MM.1S (cell line): ENCODE measurements around the gene MRTFA.

Experiments
- DNase-seq: peaks from one replicate; pipeline ENCODE4 v3.0.0-alpha.2; 2015
- H2AFZ ChIP-seq: fragments of 300-600 bp; sonication (generic); 2 replicates; pipeline ENCODE4 v1.6.0; 2016; ENCODE audit warnings: antibody characterized with exemption, low read length
- H3F3A ChIP-seq: fragments of 300-600 bp; sonication (generic); 2 replicates; pipeline ENCODE4 v1.6.1; 2016; ENCODE audit warnings: mild to moderate bottlenecking, antibody characterized with exemption, low read length, moderate library complexity, mixed read lengths; ENCODE audit not compliant: insufficient read depth
- H3K27ac ChIP-seq: fragments of 300-600 bp; sonication (generic); 2 replicates; pipeline ENCODE4 v1.5.1; 2016; ENCODE audit warnings: mild to moderate bottlenecking, low read length
- H3K27me3 ChIP-seq: fragments of 300-600 bp; sonication (generic); replicated peaks from 2 replicates; pipeline ENCODE4 v1.6.0; 2016; ENCODE audit warnings: low read length; ENCODE audit not compliant: insufficient read depth
- H3K36me3 ChIP-seq: fragments of 300-600 bp; sonication (generic); replicated peaks from 2 replicates; pipeline ENCODE4 v1.6.1; 2016; ENCODE audit warnings: mild to moderate bottlenecking, low read length, mixed read lengths; ENCODE audit not compliant: insufficient read depth
- H3K4me1 ChIP-seq: fragments of 300-600 bp; sonication (generic); 2 replicates; pipeline ENCODE4 v1.6.1; 2016; ENCODE audit warnings: low read length, mixed read lengths
- H3K4me2 ChIP-seq: fragments of 300-600 bp; sonication (generic); 2 replicates; pipeline ENCODE4 v1.6.0; 2016; ENCODE audit warnings: low read depth, low read length
- H3K4me3 ChIP-seq: fragments of 300-600 bp; sonication (generic); 2 replicates; pipeline ENCODE4 v1.5.1; 2016; ENCODE audit warnings: low read length, mixed read lengths
- H3K79me2 ChIP-seq: fragments of 300-600 bp; sonication (generic); 2 replicates; pipeline ENCODE4 v1.6.1; 2016; ENCODE audit warnings: mixed run types, low read length, mixed read lengths
- H3K9ac ChIP-seq: fragments of 300-600 bp; sonication (generic); 2 replicates; pipeline ENCODE4 v1.6.1; 2016; ENCODE audit warnings: low read length, mixed read lengths
- H3K9me2 ChIP-seq: fragments of 300-600 bp; sonication (generic); replicated peaks from 2 replicates; pipeline ENCODE4 v1.6.1; 2016; ENCODE audit warnings: mild to moderate bottlenecking, low read length, mixed read lengths; ENCODE audit not compliant: insufficient read depth
- H3K9me3 ChIP-seq: fragments of 300-600 bp; sonication (generic); replicated peaks from 2 replicates; pipeline ENCODE4 v1.6.1; 2016; ENCODE audit warnings: mild to moderate bottlenecking, low read length, mixed read lengths; ENCODE audit not compliant: insufficient read depth
- H4K20me1 ChIP-seq: fragments of 300-600 bp; sonication (generic); 2 replicates; pipeline ENCODE4 v1.6.1; 2016; ENCODE audit warnings: mild to moderate bottlenecking, low read length, moderate library complexity, mixed read lengths; ENCODE audit not compliant: insufficient read depth
- CTCF ChIP-seq: fragments of 300-600 bp; sonication (generic); IDR thresholded peaks from 2 replicates; pipeline ENCODE4 v1.5.1; 2016; ENCODE audit warnings: antibody characterized with exemption, low read length, mixed read lengths
- EZH2 ChIP-seq: fragments of 300-600 bp; sonication (generic); optimal IDR thresholded peaks from 2 replicates; pipeline ENCODE3; 2017; ENCODE audit warnings: low read depth, mild to moderate bottlenecking, antibody characterized with exemption, low read length, mixed read lengths
- EZH2phosphoT487 ChIP-seq: fragments of 300-600 bp; sonication (generic); IDR thresholded peaks from 2 replicates; pipeline ENCODE4 v1.6.1; 2018; ENCODE audit warnings: antibody characterized with exemption, low read length

MRTFA gene

DNA sequence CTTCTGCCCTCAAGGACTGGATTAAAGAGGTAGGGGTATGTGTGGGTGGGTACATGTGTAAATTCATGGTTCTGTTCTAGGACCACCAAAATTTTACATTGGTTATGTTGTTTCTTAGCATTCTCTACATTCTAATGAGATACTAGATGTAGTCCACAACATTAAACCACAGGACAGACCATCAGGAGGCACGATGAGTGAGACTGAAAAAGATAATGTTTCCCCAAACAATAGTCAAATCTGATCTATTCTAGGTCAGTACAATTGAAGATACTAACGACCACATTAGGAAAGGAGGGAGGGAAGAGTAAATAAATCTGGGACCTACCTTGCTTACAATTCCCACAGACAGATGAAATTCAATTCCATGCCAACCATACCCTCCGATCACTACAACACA is 42.2 kb downstream of the MRTFA start:
- Histone ChIP-seq H3K9ac (no peak overlapping the region), H3K27ac (no peak overlapping the region), H3K27me3 (no peaks in the 10 kb centered on the region), H3K79me2 (peaks cover 67% of the 10 kb centered on the region), H3K4me1 (peaks cover 15% of the 10 kb centered on the region; the same call in 1 of the 2 replicates), H4K20me1 (no peaks in the 10 kb centered on the region), H3K9me3 (no peaks in the 10 kb centered on the region), H3K36me3 (no peaks in the 10 kb centered on the region), H3K9me2 (no peaks in the 10 kb centered on the region), H3K4me3 (no peak overlapping the region), H2AFZ (no peak overlapping the region), H3K4me2 (no peak overlapping the region), H3F3A (no peaks in the 10 kb centered on the region)
- no peak for DNase-seq
- TF ChIP-seq EZH2: no peak
- no peak for TF ChIP-seq EZH2phosphoT487

DNA sequence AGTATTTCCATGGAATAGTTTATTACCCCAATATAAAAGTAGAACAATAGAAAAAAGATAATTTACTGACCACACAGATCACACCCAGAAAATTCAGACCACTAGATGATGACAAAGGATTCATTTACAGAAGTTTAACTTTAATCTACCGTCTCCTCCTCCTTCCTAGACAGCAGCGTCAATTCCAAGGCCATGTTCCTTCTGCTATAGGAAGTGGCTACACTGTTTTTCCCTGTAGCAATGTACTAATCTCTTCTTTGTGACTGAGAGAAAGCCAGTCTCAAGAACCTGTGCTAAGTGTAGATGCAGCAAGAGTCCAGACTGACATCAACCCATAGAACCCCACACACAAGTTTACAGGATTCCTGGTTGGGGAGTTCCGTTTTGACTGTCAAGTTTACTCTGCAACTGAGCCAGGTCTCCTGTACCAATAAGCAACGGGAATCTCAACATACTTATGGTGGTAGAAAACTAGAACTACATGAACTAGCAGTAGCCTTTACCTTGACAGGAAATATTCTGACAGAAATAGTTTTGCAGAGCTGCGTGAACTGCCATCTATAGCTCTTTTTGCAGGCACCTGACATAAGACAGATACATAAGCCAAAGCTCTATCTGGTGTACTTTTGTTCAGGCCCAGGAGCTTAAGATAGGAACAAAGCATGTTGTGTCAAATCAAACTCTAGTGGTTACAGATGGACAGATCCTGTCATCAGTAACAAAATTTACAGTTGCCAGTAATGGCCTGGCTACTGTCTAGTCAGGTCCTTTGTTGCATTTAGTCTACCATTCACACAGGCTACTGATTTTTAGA is 42.9 kb downstream of the MRTFA start:
- Histone ChIP-seq H3F3A (no peaks in the 10 kb centered on the region), H3K9me3 (no peaks in the 10 kb centered on the region), H3K27me3 (no peaks in the 10 kb centered on the region), H3K4me2 (no peak overlapping the region), H3K79me2 (peaks cover 70% of the 10 kb centered on the region), H3K9me2 (no peaks in the 10 kb centered on the region), H2AFZ (no peak overlapping the region), H3K4me3 (no peak overlapping the region), H3K36me3 (no peaks in the 10 kb centered on the region), H4K20me1 (no peaks in the 10 kb centered on the region), H3K27ac (no peak overlapping the region), H3K9ac (no peak overlapping the region), H3K4me1 (peaks cover 15% of the 10 kb centered on the region; the same call in 1 of the 2 replicates)
- TF ChIP-seq EZH2phosphoT487 (no peak), EZH2 (no peak), CTCF (no peak)
- peak; percentile 25 for DNase-seq

- peaks cover 15% of the 10 kb centered on the region; the same call in 1 of the 2 replicates for H3K4me1 ChIP-seq
- no peak overlapping the region for H3K9ac ChIP-seq
- H3K79me2 ChIP-seq: peaks cover 67% of the 10 kb centered on the region
- no peaks in the 10 kb centered on the region for H4K20me1 ChIP-seq
- no peaks in the 10 kb centered on the region for H3K36me3 ChIP-seq
- H2AFZ ChIP-seq: no peak overlapping the region
- H3K4me2 ChIP-seq: no peak overlapping the region
- no peak overlapping the region for H3K27ac ChIP-seq
- TF ChIP-seq CTCF (no peak), EZH2 (no peak), EZH2phosphoT487 (no peak)
- no peaks in the 10 kb centered on the region for H3K9me3 ChIP-seq
- no peaks in the 10 kb centered on the region for H3K27me3 ChIP-seq
- no peaks in the 10 kb centered on the region for H3F3A ChIP-seq
- no peaks in the 10 kb centered on the region for H3K9me2 ChIP-seq
- H3K4me3 ChIP-seq: no peak overlapping the region
- DNase-seq: no peak
Measured at GRCh38 chr22:40592352-40593113, 44.0 kb downstream of the MRTFA start.
